MM.1S (cell line): ENCODE measurements around the gene PKD1.

Experiments used
- DNase-seq: peaks from one replicate; pipeline ENCODE4 v3.0.0-alpha.2; 2015
- H2AFZ ChIP-seq: fragments of 300-600 bp; sonication (generic); 2 replicates; pipeline ENCODE4 v1.6.0; 2016; ENCODE audit warnings: antibody characterized with exemption, low read length
- H3F3A ChIP-seq: fragments of 300-600 bp; sonication (generic); 2 replicates; pipeline ENCODE4 v1.6.1; 2016; ENCODE audit warnings: mild to moderate bottlenecking, antibody characterized with exemption, low read length, moderate library complexity, mixed read lengths; ENCODE audit not compliant: insufficient read depth
- H3K27ac ChIP-seq: fragments of 300-600 bp; sonication (generic); 2 replicates; pipeline ENCODE4 v1.5.1; 2016; ENCODE audit warnings: mild to moderate bottlenecking, low read length
- H3K27me3 ChIP-seq: fragments of 300-600 bp; sonication (generic); replicated peaks from 2 replicates; pipeline ENCODE4 v1.6.0; 2016; ENCODE audit warnings: low read length; ENCODE audit not compliant: insufficient read depth
- H3K36me3 ChIP-seq: fragments of 300-600 bp; sonication (generic); replicated peaks from 2 replicates; pipeline ENCODE4 v1.6.1; 2016; ENCODE audit warnings: mild to moderate bottlenecking, low read length, mixed read lengths; ENCODE audit not compliant: insufficient read depth
- H3K4me1 ChIP-seq: fragments of 300-600 bp; sonication (generic); 2 replicates; pipeline ENCODE4 v1.6.1; 2016; ENCODE audit warnings: low read length, mixed read lengths
- H3K4me2 ChIP-seq: fragments of 300-600 bp; sonication (generic); 2 replicates; pipeline ENCODE4 v1.6.0; 2016; ENCODE audit warnings: low read depth, low read length
- H3K4me3 ChIP-seq: fragments of 300-600 bp; sonication (generic); 2 replicates; pipeline ENCODE4 v1.5.1; 2016; ENCODE audit warnings: low read length, mixed read lengths
- H3K79me2 ChIP-seq: fragments of 300-600 bp; sonication (generic); 2 replicates; pipeline ENCODE4 v1.6.1; 2016; ENCODE audit warnings: mixed run types, low read length, mixed read lengths
- H3K9ac ChIP-seq: fragments of 300-600 bp; sonication (generic); 2 replicates; pipeline ENCODE4 v1.6.1; 2016; ENCODE audit warnings: low read length, mixed read lengths
- H3K9me2 ChIP-seq: fragments of 300-600 bp; sonication (generic); replicated peaks from 2 replicates; pipeline ENCODE4 v1.6.1; 2016; ENCODE audit warnings: mild to moderate bottlenecking, low read length, mixed read lengths; ENCODE audit not compliant: insufficient read depth
- H3K9me3 ChIP-seq: fragments of 300-600 bp; sonication (generic); replicated peaks from 2 replicates; pipeline ENCODE4 v1.6.1; 2016; ENCODE audit warnings: mild to moderate bottlenecking, low read length, mixed read lengths; ENCODE audit not compliant: insufficient read depth
- H4K20me1 ChIP-seq: fragments of 300-600 bp; sonication (generic); 2 replicates; pipeline ENCODE4 v1.6.1; 2016; ENCODE audit warnings: mild to moderate bottlenecking, low read length, moderate library complexity, mixed read lengths; ENCODE audit not compliant: insufficient read depth
- CTCF ChIP-seq: fragments of 300-600 bp; sonication (generic); IDR thresholded peaks from 2 replicates; pipeline ENCODE4 v1.5.1; 2016; ENCODE audit warnings: antibody characterized with exemption, low read length, mixed read lengths
- EZH2 ChIP-seq: fragments of 300-600 bp; sonication (generic); optimal IDR thresholded peaks from 2 replicates; pipeline ENCODE3; 2017; ENCODE audit warnings: low read depth, mild to moderate bottlenecking, antibody characterized with exemption, low read length, mixed read lengths
- EZH2phosphoT487 ChIP-seq: fragments of 300-600 bp; sonication (generic); IDR thresholded peaks from 2 replicates; pipeline ENCODE4 v1.6.1; 2018; ENCODE audit warnings: antibody characterized with exemption, low read length

The PKD1 gene

GRCh38 chr16:2177561-2177960 lies 41.9 kb upstream of the PKD1 start:
- no peak overlapping the region for H3K4me2 ChIP-seq
- DNase-seq, result no peak
- TF ChIP-seq EZH2 (no peak), CTCF (no peak), EZH2phosphoT487 (no peak)
- H3K4me3 ChIP-seq, result no peak overlapping the region
- no peaks in the 10 kb centered on the region for H3K36me3 ChIP-seq
- no peaks in the 10 kb centered on the region for H3K79me2 ChIP-seq
- H3K9me3 ChIP-seq, result no peaks in the 10 kb centered on the region
- H3K9me2 ChIP-seq, result no peaks in the 10 kb centered on the region
- no peaks in the 10 kb centered on the region for H3K4me1 ChIP-seq
- H2AFZ ChIP-seq, result no peak overlapping the region
- no peaks in the 10 kb centered on the region for H4K20me1 ChIP-seq
- no peaks in the 10 kb centered on the region for H3K27me3 ChIP-seq
- no peaks in the 10 kb centered on the region for H3F3A ChIP-seq
- H3K9ac ChIP-seq, result no peak overlapping the region
- no peak overlapping the region for H3K27ac ChIP-seq

GRCh38 chr16:2177101-2177500 lies 41.4 kb upstream of the PKD1 start:
- no peak overlapping the region for H3K9ac ChIP-seq
- TF ChIP-seq CTCF (no peak), EZH2 (no peak), EZH2phosphoT487 (no peak)
- H3K9me3 ChIP-seq, result no peaks in the 10 kb centered on the region
- no peaks in the 10 kb centered on the region for H3K9me2 ChIP-seq
- H3K4me2 ChIP-seq, result no peak overlapping the region
- no peaks in the 10 kb centered on the region for H4K20me1 ChIP-seq
- H3F3A ChIP-seq, result no peaks in the 10 kb centered on the region
- no peak overlapping the region for H3K27ac ChIP-seq
- H3K36me3 ChIP-seq, result no peaks in the 10 kb centered on the region
- no peaks in the 10 kb centered on the region for H3K79me2 ChIP-seq
- H3K4me3 ChIP-seq, result no peak overlapping the region
- DNase-seq, result no peak
- H2AFZ ChIP-seq, result no peak overlapping the region
- no peaks in the 10 kb centered on the region for H3K27me3 ChIP-seq
- no peaks in the 10 kb centered on the region for H3K4me1 ChIP-seq

- Histone ChIP-seq H4K20me1 (no peaks in the 10 kb centered on the region), H3K27ac (no peak overlapping the region), H3K27me3 (no peaks in the 10 kb centered on the region), H3K4me2 (no peak overlapping the region), H3F3A (no peaks in the 10 kb centered on the region), H3K79me2 (no peaks in the 10 kb centered on the region), H3K4me3 (no peak overlapping the region), H3K9ac (no peak overlapping the region), H3K9me2 (no peaks in the 10 kb centered on the region), H3K4me1 (no peaks in the 10 kb centered on the region), H3K36me3 (no peaks in the 10 kb centered on the region), H2AFZ (no peak overlapping the region), H3K9me3 (no peaks in the 10 kb centered on the region)
- DNase-seq, result no peak
- TF ChIP-seq CTCF (no peak), EZH2 (no peak), EZH2phosphoT487 (no peak)
Observed at GRCh38 chr16:2176047-2176446, 40.3 kb upstream of the PKD1 start.
